Measurements from ENCODE around the gene ZDHHC20. TPM values are rescaled to one million over a fixed set of nuclear protein-coding genes. Genes with fewer than 3 reads are reported as not detected.
"Not testable (repeated sequence)": the region's sequence is repeated elsewhere in the genome, so short reads cannot be mapped to it uniquely, and the experiment has no call there.

Gene ZDHHC20
- polyA plus RNA-seq, 2 of the 4 experiments (the other 2 are of a cell fraction) = 26.9 to 57.0 TPM

GRCh38 chr13:21385710-21386109 lies 73.4 kb downstream of the ZDHHC20 start:
- FAIRE-seq = no peak
- no peaks in the 10 kb centered on the region for H3K4me1 ChIP-seq
- ChIA-PET CTCF (interaction anchor here (1.2 to 1.7 kb wide), 3 partner anchors 8 to 96 kb away, joined by 3 read pairs; no protein-coding TSS in a partner anchor), POLR2A (no interaction called here)
- 94% methylated on average over 2 of the region's 2 CpGs for WGBS (ENCODE audit: missing lambda C conversion rate)
- H3K4me2 ChIP-seq = no peak overlapping the region
- no peak overlapping the region for H3K27ac ChIP-seq
- no peak for ATAC-seq
- H3K4me3 ChIP-seq = no peak overlapping the region
- DNase-seq (ENCODE audit: low read depth in 1 of 2, low spot score in 1 of 2) = no peak
- H3K9me3 ChIP-seq = peaks cover 15% of the 10 kb centered on the region
- TF ChIP-seq CHD4 (IDR thresholded peaks at IDR 0.05; ENCODE audit: borderline replicate concordance) (no peak), RAD21 (conservative IDR thresholded peaks at IDR 0.05 in 1 of 2, IDR thresholded peaks at IDR 0.05 in 1 of 2) (no peak), HMGXB4 (CRISPR knock-in tag; IDR thresholded peaks at IDR 0.05; ENCODE audit: borderline replicate concordance) (no peak)

- no peaks in the 10 kb centered on the region for H3K4me1 ChIP-seq
- DNase-seq (ENCODE audit: low read depth in 1 of 2, low spot score in 1 of 2) = no peak
Measured at GRCh38 chr13:21383090-21383489, 76.0 kb downstream of the ZDHHC20 start.

GRCh38 chr13:21376998-21377985 lies 81.8 kb downstream of the ZDHHC20 start:
- H3K27ac ChIP-seq; H3K4me3 ChIP-seq; H3K9me3 ChIP-seq; DNase-seq (ENCODE audit: low read depth in 1 of 2, low spot score in 1 of 2); H3K4me1 ChIP-seq; ATAC-seq; CTCF ChIA-PET; POLR2A ChIA-PET; FAIRE-seq; H3K4me2 ChIP-seq: not testable (repeated sequence)
- WGBS (ENCODE audit: missing lambda C conversion rate) = 83% methylated on average over 35 of the region's 36 CpGs

More at GRCh38 chr13:21383090-21383489, 76.0 kb downstream of the ZDHHC20 start:
- FAIRE-seq (no peak), ATAC-seq (no peak)
- ChIA-PET POLR2A (no interaction called here), CTCF (no interaction called here)
- Histone ChIP-seq H3K27ac (no peak overlapping the region), H3K4me2 (no peak overlapping the region), H3K9me3 (peaks cover 15% of the 10 kb centered on the region), H3K4me3 (no peak overlapping the region)
- no peak for TF ChIP-seq PBX3 (IDR thresholded peaks at IDR 0.05)
- TF ChIP-seq POLR2A (IDR thresholded peaks at IDR 0.05; ENCODE audit: low read length) = no peak
- TF ChIP-seq HES2 (IDR thresholded peaks at IDR 0.05) = no peak
- no peak for TF ChIP-seq BHLHE40 (IDR thresholded peaks at IDR 0.05; ENCODE audit: low read depth, low read length)
- no peak for TF ChIP-seq HMGXB4 (CRISPR knock-in tag; IDR thresholded peaks at IDR 0.05; ENCODE audit: borderline replicate concordance)
- no peak for TF ChIP-seq RNF2 (IDR thresholded peaks at IDR 0.05; ENCODE audit: borderline replicate concordance, low read depth)
- no peak for TF ChIP-seq MAZ (IDR thresholded peaks at IDR 0.05; ENCODE audit: borderline replicate concordance, low read depth, low read length)
- TF ChIP-seq ZNF302 (CRISPR knock-in tag; IDR thresholded peaks at IDR 0.05) = no peak
- no peak for TF ChIP-seq REST (IDR thresholded peaks at IDR 0.05)
- no peak for TF ChIP-seq FOXS1 (CRISPR knock-in tag; IDR thresholded peaks at IDR 0.05)
- TF ChIP-seq TFCP2L1 (CRISPR knock-in tag; IDR thresholded peaks at IDR 0.05) = no peak
- no peak for TF ChIP-seq ZFP36 (IDR thresholded peaks at IDR 0.05; ENCODE audit: borderline replicate concordance, partially characterized antibody)
- TF ChIP-seq POLR2AphosphoS2 (conservative IDR thresholded peaks at IDR 0.05; ENCODE audit: low read length) = no peak
- no peak for TF ChIP-seq CEBPB (IDR thresholded peaks at IDR 0.05)
- WGBS (ENCODE audit: missing lambda C conversion rate) = 81% methylated on average over 6 of the region's 6 CpGs

Measured in A549 (cell line).